Fibroblast of lung (primary cell): ENCODE results near the gene LAIR1. TPM values are rescaled to one million over a fixed set of nuclear protein-coding genes. Genes with fewer than 3 reads are reported as not detected.

Source experiments
- DNase-seq, 2 donors: peaks; one replicate each; pipeline versions ENCODE4 v3.0.0 to v3.0.0-alpha.2; 2010; ENCODE audit warnings: low read depth in 2 of 2
- H2AFZ ChIP-seq: 2 replicates; pipeline ENCODE4 v1.5.1; 2012; ENCODE audit warnings: low read length, control low read depth, inconsistent platforms
- H3K27ac ChIP-seq: 2 replicates; pipeline ENCODE4 v1.5.1; 2011; ENCODE audit warnings: low read length, control low read depth; ENCODE audit not compliant: insufficient read depth
- H3K27me3 ChIP-seq: 2 replicates; pipeline ENCODE4 v1.5.1; 2011; ENCODE audit warnings: mild to moderate bottlenecking, low read length; ENCODE audit not compliant: control insufficient read depth, insufficient read depth
- H3K36me3 ChIP-seq: 2 replicates; pipeline ENCODE4 v1.5.1; 2011; ENCODE audit warnings: low read length; ENCODE audit not compliant: control insufficient read depth, insufficient read depth
- H3K4me1 ChIP-seq: 2 replicates; pipeline ENCODE4 v1.5.1; 2011; ENCODE audit warnings: low read length; ENCODE audit not compliant: control insufficient read depth, insufficient read depth; ENCODE audit errors: extremely low read depth
- H3K4me2 ChIP-seq: 2 replicates; pipeline ENCODE4 v1.5.1; 2011; ENCODE audit warnings: low read length, control low read depth; ENCODE audit not compliant: insufficient read depth; ENCODE audit errors: extremely low read depth
- H3K4me3 ChIP-seq, 4 experiments: fragments of 200-600 bp in 1 of 4; sonication (generic) in 1 of 4; replicated peaks in 1 of 4; 2 replicates each; pipeline ENCODE4 v1.5.1; 2011 to 2016; ENCODE audit warnings: low read length in 4 of 4, low read depth in 3 of 4, mild to moderate bottlenecking in 3 of 4, control low read depth in 2 of 4, inconsistent platforms in 1 of 4, mixed read lengths in 1 of 4; ENCODE audit not compliant: insufficient read depth in 1 of 4; ENCODE audit errors: control extremely low read depth in 1 of 4
- H3K79me2 ChIP-seq: 2 replicates; pipeline ENCODE4 v1.5.1; 2012; ENCODE audit warnings: mild to moderate bottlenecking, low read length, inconsistent platforms; ENCODE audit not compliant: control insufficient read depth, insufficient read depth
- H3K9ac ChIP-seq: 2 replicates; pipeline ENCODE4 v1.5.1; 2011; ENCODE audit warnings: mild to moderate bottlenecking, low read length, control low read depth; ENCODE audit not compliant: insufficient read depth
- H3K9me3 ChIP-seq: 2 replicates; pipeline ENCODE4 v1.5.1; 2012; ENCODE audit warnings: low read depth, low read length; ENCODE audit not compliant: control insufficient read depth, insufficient read depth
- H4K20me1 ChIP-seq: 2 replicates; pipeline ENCODE4 v1.5.1; 2011; ENCODE audit warnings: low read length; ENCODE audit not compliant: control insufficient read depth, insufficient read depth; ENCODE audit errors: extremely low read depth
- EZH2 ChIP-seq: IDR thresholded peaks from 2 replicates; pipeline ENCODE4 v1.5.1; 2012; ENCODE audit warnings: low read length, control low read depth, mild to moderate bottlenecking; ENCODE audit errors: missing control alignments
- polyA plus RNA-seq, 2 donors: library from polyadenylated mRNA; depleted of rRNA in 1 of 2; stranded (reverse) in 1 of 2; unstranded in 1 of 2; fragments of >200 nt; gene quantifications; 2 replicates each; pipeline ENCODE4 v1.2.1, GENCODE V29; 2011 to 2012; ENCODE audit warnings: missing spikeins in 1 of 2
- total RNA-seq: library from RNA; depleted of rRNA; stranded (reverse); fragments of >200 nt; gene quantifications from 2 replicates; pipeline ENCODE4 v1.2.1, GENCODE V29; 2014
- TF ChIP-seq, protein P1 (sequence below), 2 donors: IDR thresholded peaks in 1 of 2; conservative IDR thresholded peaks in 1 of 2; 1 replicate in 1 of 2; 2 replicates in 1 of 2; pipeline ENCODE4 v1.5.1; 2011 to 2012; ENCODE audit warnings: low read length in 2 of 2, control low read depth in 1 of 2, inconsistent platforms in 1 of 2, low read depth in 1 of 2, mild to moderate bottlenecking in 1 of 2

LAIR1 gene
- total and polyA plus RNA-seq, 2 donors (not counting 1 experiment from before 2014, with no cell fraction given) = not detected

DNA sequence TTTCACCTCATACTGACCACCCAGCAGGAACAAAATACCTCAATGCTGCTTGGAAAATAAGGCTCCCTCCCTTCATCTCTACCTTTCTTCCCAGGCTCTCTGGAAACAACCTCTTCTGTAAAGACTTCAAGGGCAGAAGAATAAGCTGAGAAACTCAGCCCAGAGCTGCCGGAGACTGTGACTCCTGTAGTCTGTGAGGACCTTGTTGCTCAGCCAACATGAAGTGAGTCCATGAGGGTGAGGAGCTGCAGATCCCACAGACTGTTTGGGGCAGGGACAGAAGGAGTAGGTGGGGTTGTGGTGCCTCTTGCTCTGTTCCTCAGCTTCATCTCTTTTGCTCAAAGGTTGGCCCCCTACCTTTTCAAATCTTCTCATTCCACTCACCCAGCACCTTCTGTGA, 59.6 kb downstream of the LAIR1 start:
- no peak for DNase-seq
- Histone ChIP-seq H3K27me3 (no peaks in the 10 kb centered on the region), H3K9ac (no peak overlapping the region), H3K79me2 (no peaks in the 10 kb centered on the region), H3K27ac (no peak overlapping the region), H2AFZ (no peak overlapping the region), H3K4me3 (no peak overlapping the region), H3K4me1 (no peaks in the 10 kb centered on the region), H4K20me1 (no peaks in the 10 kb centered on the region), H3K36me3 (no peaks in the 10 kb centered on the region), H3K9me3 (no peaks in the 10 kb centered on the region), H3K4me2 (no peak overlapping the region)
- TF ChIP-seq, protein P1, sequence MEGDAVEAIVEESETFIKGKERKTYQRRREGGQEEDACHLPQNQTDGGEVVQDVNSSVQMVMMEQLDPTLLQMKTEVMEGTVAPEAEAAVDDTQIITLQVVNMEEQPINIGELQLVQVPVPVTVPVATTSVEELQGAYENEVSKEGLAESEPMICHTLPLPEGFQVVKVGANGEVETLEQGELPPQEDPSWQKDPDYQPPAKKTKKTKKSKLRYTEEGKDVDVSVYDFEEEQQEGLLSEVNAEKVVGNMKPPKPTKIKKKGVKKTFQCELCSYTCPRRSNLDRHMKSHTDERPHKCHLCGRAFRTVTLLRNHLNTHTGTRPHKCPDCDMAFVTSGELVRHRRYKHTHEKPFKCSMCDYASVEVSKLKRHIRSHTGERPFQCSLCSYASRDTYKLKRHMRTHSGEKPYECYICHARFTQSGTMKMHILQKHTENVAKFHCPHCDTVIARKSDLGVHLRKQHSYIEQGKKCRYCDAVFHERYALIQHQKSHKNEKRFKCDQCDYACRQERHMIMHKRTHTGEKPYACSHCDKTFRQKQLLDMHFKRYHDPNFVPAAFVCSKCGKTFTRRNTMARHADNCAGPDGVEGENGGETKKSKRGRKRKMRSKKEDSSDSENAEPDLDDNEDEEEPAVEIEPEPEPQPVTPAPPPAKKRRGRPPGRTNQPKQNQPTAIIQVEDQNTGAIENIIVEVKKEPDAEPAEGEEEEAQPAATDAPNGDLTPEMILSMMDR (conservative IDR thresholded peaks at IDR 0.05 in 1 of 2, IDR thresholded peaks at IDR 0.05 in 1 of 2; ENCODE audit: low read depth in 1 of 2, low read length in 2 of 2) = no peak
- TF ChIP-seq EZH2 = no peak

DNA sequence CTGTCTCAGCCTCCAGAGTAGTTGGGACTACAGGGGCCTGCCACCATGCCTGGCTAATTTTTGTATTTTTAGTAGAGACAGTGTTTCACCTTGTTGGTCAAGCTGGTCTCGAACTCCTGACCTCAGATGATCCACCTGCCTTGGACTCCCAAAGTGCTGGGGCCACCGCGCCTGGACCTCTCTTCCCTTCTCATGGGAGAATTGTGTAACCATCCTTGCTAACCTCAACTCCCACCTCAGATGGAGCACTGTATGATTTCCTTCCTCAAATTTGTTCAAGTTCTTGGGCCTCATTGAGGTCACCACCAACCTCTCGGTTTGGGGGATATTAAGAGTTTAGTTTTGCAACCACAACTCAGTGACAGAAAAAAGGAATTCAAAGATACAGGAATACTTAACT, 62.5 kb downstream of the LAIR1 start:
- Histone ChIP-seq H3K27ac (no peak overlapping the region), H2AFZ (no peak overlapping the region), H3K9me3 (no peaks in the 10 kb centered on the region), H3K4me3 (no peak overlapping the region), H3K9ac (no peak overlapping the region), H3K79me2 (no peaks in the 10 kb centered on the region), H3K4me1 (no peaks in the 10 kb centered on the region), H3K36me3 (no peaks in the 10 kb centered on the region), H3K27me3 (no peaks in the 10 kb centered on the region), H3K4me2 (no peak overlapping the region), H4K20me1 (no peaks in the 10 kb centered on the region)
- TF ChIP-seq, protein P1 (conservative IDR thresholded peaks at IDR 0.05 in 1 of 2, IDR thresholded peaks at IDR 0.05 in 1 of 2; ENCODE audit: low read depth in 1 of 2, low read length in 2 of 2) = no peak
- TF ChIP-seq EZH2 = no peak
- DNase-seq = no peak

Other genes starting within 250 kb of the LAIR1 start
- gene TFPT, start 249.3 kb downstream of the LAIR1 start, total RNA-seq = 16.7 and 19.2 TPM in 2 replicates
- 9.0 and 10.8 TPM in 2 replicates for gene TFPT, start 249.3 kb downstream of the LAIR1 start, polyA plus RNA-seq
- 43.4 and 45.2 TPM in 2 replicates for gene PRPF31, start 249.2 kb downstream of the LAIR1 start, total RNA-seq
- gene PRPF31, start 249.2 kb downstream of the LAIR1 start, polyA plus RNA-seq = 48.7 and 68.3 TPM in 2 replicates
- 6.2 and 10.4 TPM in 2 replicates for gene CNOT3, start 227.2 kb downstream of the LAIR1 start, total RNA-seq
- 10.7 and 19.5 TPM in 2 replicates for gene CNOT3, start 227.2 kb downstream of the LAIR1 start, polyA plus RNA-seq
- gene LENG1, start 205.2 kb downstream of the LAIR1 start, total RNA-seq = 6.7 and 7.3 TPM in 2 replicates
- 3.2 and 3.5 TPM in 2 replicates for gene LENG1, start 205.2 kb downstream of the LAIR1 start, polyA plus RNA-seq
- gene TMC4, start 191.8 kb downstream of the LAIR1 start, total RNA-seq = 0.26 and 0.33 TPM in 2 replicates
- 0.25 and 0.59 TPM in 2 replicates for gene TMC4, start 191.8 kb downstream of the LAIR1 start, polyA plus RNA-seq
- 25.2 and 41.1 TPM in 2 replicates for gene MBOAT7, start 175.4 kb downstream of the LAIR1 start, total RNA-seq
- gene MBOAT7, start 175.4 kb downstream of the LAIR1 start, polyA plus RNA-seq = 28.6 and 42.0 TPM in 2 replicates
- gene TSEN34, start 173.6 kb downstream of the LAIR1 start, total RNA-seq = 57.8 and 61.6 TPM in 2 replicates
- 22.5 and 30.5 TPM in 2 replicates for gene TSEN34, start 173.6 kb downstream of the LAIR1 start, polyA plus RNA-seq
- 2,583 and 2,622 TPM in 2 replicates for gene RPS9, start 164.1 kb downstream of the LAIR1 start, total RNA-seq
- 1,242 and 1,509 TPM in 2 replicates for gene RPS9, start 164.1 kb downstream of the LAIR1 start, polyA plus RNA-seq
- gene LILRB3, start 141.9 kb downstream of the LAIR1 start, total RNA-seq = not detected in 2 replicates
- gene LILRB3, start 141.9 kb downstream of the LAIR1 start, polyA plus RNA-seq = not detected in 2 replicates
- gene LILRA6, start 122.1 kb downstream of the LAIR1 start, total RNA-seq = not detected in 2 replicates
- gene LILRA6, start 122.1 kb downstream of the LAIR1 start, polyA plus RNA-seq = not detected in 2 replicates
- gene LILRB5, start 107.7 kb downstream of the LAIR1 start, total RNA-seq = not detected in 2 replicates
- not detected in 2 replicates for gene LILRB5, start 107.7 kb downstream of the LAIR1 start, polyA plus RNA-seq
- gene LILRB2, start 83.8 kb downstream of the LAIR1 start, total RNA-seq = not detected in 2 replicates
- gene LILRB2, start 83.8 kb downstream of the LAIR1 start, polyA plus RNA-seq = not detected in 2 replicates
- not detected in 2 replicates for gene LILRA5, start 51.8 kb downstream of the LAIR1 start, total RNA-seq
- not detected in 2 replicates for gene LILRA5, start 51.8 kb downstream of the LAIR1 start, polyA plus RNA-seq
- gene LILRA4, start 25.8 kb downstream of the LAIR1 start, total RNA-seq = not detected in 2 replicates
- not detected in 2 replicates for gene LILRA4, start 25.8 kb downstream of the LAIR1 start, polyA plus RNA-seq
- gene TTYH1, start 50.5 kb upstream of the LAIR1 start, total RNA-seq = not detected in 2 replicates
- not detected in 2 replicates for gene TTYH1, start 50.5 kb upstream of the LAIR1 start, polyA plus RNA-seq
- 20.8 and 32.4 TPM in 2 replicates for gene LENG8, start 84.3 kb upstream of the LAIR1 start, total RNA-seq
- 11.0 and 12.7 TPM in 2 replicates for gene LENG8, start 84.3 kb upstream of the LAIR1 start, polyA plus RNA-seq
- 14.6 and 16.7 TPM in 2 replicates for gene LENG9, start 98.8 kb upstream of the LAIR1 start, total RNA-seq
- 0.46 and 0.84 TPM in 2 replicates for gene LENG9, start 98.8 kb upstream of the LAIR1 start, polyA plus RNA-seq
- 14.7 and 15.9 TPM in 2 replicates for gene CDC42EP5, start 108.4 kb upstream of the LAIR1 start, total RNA-seq
- gene CDC42EP5, start 108.4 kb upstream of the LAIR1 start, polyA plus RNA-seq = 3.4 and 7.2 TPM in 2 replicates
- gene LAIR2, start 137.9 kb upstream of the LAIR1 start, total RNA-seq = not detected in 2 replicates
- not detected in 2 replicates for gene LAIR2, start 137.9 kb upstream of the LAIR1 start, polyA plus RNA-seq
- not detected in 2 replicates for gene LILRA2, start 208.9 kb upstream of the LAIR1 start, total RNA-seq
- gene LILRA2, start 208.9 kb upstream of the LAIR1 start, polyA plus RNA-seq = not detected in 2 replicates
- not detected in 2 replicates for gene LILRA1, start 228.7 kb upstream of the LAIR1 start, total RNA-seq
- not detected in 2 replicates for gene LILRA1, start 228.7 kb upstream of the LAIR1 start, polyA plus RNA-seq